Stimulated activated CD4-positive, alpha-beta T cell treated with anti-CD3 and anti-CD28 coated beads, Interleukin-12 subunit alpha, Interleukin-12 subunit beta, amount 100 ng/mL, for 24 hours (primary cell): ENCODE results near the gene NUP214.
"Not testable (repeated sequence)": the region's sequence is repeated elsewhere in the genome, so short reads cannot be mapped to it uniquely, and the experiment has no call there.

ENCODE experiments used
- DNase-seq, 2 experiments: peaks; one replicate each; pipeline ENCODE4 v3.0.0-alpha.2; 2020; ENCODE audit warnings: low read depth in 2 of 2

The NUP214 gene

GRCh38 chr9:131160416-131161112, 35.2 kb downstream of the NUP214 start:
- no peak for DNase-seq

GRCh38 chr9:131161585-131161984, 36.2 kb downstream of the NUP214 start:
- DNase-seq, result no peak

GRCh38 chr9:131162886-131163285, 37.5 kb downstream of the NUP214 start:
- DNase-seq, result no peak

- no peak for DNase-seq
Measured at GRCh38 chr9:131165523-131165922, 40.1 kb downstream of the NUP214 start.

DNA sequence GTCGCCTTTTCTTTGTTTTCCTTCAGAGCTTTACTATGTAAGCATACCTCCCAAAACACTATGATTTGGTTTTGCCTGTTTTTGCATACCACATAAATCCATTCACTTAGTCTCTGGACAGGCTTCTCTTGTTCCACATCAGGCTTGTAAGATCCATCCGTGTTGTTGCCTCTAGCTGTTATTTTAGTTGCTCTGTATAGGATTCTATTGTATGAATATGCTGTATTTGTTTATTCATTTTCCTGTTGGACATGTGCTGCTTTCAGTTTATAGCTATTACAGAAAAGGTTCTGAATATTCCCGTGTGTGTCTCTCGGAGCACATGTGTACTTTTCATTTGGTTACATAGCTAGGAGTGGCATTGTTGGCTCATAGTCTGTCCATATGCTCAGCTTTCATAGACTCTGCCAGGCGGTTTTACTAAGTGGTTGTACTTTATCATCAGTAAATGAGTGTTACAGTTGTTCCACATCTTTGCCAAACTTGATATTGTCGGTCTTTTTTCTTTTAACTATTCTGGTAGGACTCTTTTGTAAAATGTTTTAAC, 41.8 kb downstream of the NUP214 start:
- DNase-seq, result no peak

- no peak for DNase-seq
Measured at GRCh38 chr9:131167936-131168335, 42.5 kb downstream of the NUP214 start.

- no peak for DNase-seq
Measured at GRCh38 chr9:131169563-131170240, 44.3 kb downstream of the NUP214 start.

DNA sequence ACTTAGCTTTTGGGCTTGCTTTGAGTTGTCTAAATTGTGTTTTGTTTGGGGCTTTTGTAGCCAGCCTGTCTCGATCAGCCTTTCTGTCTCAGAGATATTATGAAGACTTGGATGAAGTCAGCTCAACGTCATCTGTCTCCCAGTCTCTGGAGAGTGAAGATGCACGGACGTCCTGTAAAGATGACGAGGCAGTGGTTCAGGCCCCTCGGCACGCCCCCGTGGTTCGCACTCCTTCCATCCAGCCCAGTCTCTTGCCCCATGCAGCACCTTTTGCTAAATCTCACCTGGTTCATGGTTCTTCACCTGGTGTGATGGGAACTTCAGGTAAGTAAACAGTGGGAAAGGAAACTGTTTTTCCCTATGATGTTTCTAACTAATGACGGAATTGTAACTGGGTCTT, 48.6 kb downstream of the NUP214 start:
- no peak for DNase-seq

GRCh38 chr9:131174681-131175239, 49.4 kb downstream of the NUP214 start:
- no peak for DNase-seq

DNA sequence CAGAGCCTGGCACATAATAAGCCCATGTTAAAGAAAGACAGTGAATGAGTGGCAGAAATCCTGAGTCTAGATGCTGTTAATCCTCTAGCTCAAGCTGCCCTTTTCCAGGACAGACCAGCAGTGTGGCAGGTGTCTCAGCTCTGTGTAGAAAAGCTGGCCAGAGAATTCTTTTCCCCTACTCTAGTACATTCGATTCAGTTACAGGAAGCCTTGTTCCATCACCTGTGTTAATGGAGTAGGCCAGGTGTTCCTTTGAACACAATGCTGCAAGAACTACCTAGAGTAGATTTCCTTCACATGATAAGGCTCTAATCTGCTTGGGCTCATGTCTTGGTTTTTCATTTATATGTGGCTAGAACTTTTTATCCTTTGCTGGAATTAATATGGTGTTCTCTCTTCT, 52.5 kb downstream of the NUP214 start:
- no peak for DNase-seq

- DNase-seq, result peak; percentile 43 to 59
Measured at GRCh38 chr9:131178382-131178781, 53.0 kb downstream of the NUP214 start.

GRCh38 chr9:131178926-131179325, 53.5 kb downstream of the NUP214 start:
- DNase-seq, result no peak

DNA sequence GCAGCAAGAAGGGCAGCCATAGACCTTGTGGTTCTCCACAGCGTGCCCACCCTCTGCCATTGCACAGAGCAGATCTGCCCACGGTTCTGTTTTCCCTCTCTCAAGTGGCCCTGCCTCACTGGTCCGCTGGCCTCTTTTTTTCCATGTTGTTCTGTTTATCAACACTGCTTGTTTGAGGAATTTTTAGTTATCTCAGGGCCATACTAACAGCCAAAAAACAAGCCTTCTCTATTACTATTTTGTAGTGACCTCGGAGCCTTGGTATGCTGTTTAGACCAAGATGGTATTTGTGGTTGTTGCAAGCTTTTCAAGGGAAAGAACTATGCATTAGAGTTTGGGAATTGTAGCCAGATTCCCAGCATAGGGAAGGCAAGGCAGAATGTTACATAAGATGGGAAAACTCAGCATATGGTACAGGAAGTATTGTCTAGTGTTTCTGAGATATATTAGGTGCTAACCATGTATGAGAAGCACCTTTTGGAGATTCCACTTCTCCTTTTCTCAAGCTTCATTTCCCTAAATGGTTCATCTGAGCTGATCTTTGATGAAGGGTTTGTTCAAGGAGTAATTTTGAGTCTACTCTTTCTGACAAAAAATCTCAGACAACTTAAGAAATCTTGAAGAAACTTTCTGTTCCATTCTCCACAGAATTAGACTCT, 54.3 kb downstream of the NUP214 start:
- DNase-seq, result no peak

DNA sequence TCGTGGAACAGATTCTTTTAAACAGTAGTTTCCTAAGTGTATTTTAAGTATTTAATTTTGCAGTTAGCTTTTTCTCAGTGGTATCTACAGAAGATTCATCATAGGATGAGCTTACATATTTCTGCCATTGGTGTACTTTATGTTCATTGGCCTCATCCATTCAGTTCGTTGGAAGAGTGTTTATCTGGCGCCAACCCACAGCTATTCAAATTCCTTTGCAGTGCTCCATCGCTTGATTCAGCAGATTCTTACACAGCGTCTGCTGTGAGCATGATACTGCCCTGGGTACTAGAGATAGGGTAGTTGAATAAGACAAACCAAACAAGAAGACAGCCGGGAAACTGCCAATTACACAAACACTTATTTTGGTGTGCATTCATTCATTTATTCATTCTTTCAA, 55.1 kb downstream of the NUP214 start:
- DNase-seq, result no peak

GRCh38 chr9:131181091-131181681, 55.8 kb downstream of the NUP214 start:
- no peak for DNase-seq

DNA sequence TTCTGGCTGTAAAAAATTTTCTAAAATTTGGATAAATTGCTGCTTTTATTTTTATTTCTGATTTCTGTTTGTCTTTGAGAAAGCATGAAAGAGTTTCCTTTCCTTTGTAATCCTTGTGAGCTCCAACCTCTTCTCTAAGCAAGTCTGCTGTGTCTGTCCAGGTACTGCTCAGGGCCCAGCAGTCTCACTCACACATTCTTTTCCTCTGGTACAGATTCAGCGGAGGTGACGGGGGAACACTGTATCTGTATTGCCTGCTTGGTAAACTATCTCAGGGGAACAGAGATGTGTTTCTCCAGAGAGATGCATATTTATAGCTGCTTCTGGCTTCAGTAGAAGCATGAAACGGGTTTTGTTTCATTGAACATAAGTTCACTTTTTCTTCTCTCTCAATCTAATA, 60.5 kb downstream of the NUP214 start:
- no peak for DNase-seq

DNA sequence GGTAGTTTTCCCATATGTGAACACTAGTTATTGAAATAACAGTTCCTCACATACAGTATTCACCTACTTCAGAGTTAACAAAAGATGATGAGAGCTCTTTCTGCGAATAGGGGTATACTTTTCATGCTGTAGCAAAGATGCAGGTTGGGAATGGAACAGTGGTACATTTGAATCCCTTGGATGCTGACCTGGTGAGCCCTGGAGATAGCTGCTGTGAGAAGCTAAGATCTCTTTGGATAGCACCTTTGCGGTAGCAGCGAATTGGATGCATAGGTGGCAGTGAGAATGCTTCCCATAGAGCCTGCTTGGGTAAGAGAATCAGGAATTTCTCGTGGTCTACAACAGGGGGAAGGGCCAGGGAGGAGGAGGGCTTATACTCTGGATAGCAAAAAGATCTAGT, 61.2 kb downstream of the NUP214 start:
- DNase-seq, result no peak

GRCh38 chr9:131187957-131188356, 62.6 kb downstream of the NUP214 start:
- no peak for DNase-seq

DNA sequence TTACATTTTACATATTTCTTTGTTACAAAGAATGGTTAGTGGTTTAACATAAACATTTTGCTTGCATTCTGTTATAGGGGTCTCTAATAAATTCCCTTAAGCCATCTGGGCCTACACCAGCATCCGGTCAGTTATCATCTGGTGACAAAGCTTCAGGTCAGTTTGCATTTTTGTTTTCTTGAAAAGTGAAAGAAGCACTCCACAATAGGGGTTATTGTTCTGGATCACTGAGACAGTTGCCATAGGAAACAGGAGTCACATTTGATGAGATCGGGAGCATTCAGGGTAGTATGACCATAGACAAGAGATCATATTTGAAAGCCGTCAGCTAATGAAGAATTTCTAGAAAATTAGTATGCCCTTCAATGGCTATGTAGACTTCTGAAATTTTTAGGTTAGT, 63.6 kb downstream of the NUP214 start:
- no peak for DNase-seq

DNA sequence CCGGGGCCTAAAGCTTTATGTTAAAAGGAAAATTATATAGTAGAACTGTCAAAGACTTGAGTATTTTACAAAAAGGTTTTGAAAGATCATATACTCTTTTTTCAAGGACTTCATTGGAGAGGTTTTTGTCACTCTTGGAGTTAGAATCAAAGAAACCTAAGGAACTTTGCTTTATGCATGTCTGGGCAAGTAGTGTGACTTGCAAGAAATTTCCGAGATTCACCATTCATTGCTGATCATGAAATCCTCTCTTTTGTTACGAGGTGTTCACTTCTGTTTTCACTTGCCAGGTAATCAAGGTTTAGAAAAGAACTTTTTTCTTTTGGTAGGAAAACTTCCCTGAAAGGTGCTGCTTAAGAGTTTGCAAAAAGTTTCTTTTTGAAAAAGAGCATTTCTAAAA, 64.8 kb downstream of the NUP214 start:
- no peak for DNase-seq

DNA sequence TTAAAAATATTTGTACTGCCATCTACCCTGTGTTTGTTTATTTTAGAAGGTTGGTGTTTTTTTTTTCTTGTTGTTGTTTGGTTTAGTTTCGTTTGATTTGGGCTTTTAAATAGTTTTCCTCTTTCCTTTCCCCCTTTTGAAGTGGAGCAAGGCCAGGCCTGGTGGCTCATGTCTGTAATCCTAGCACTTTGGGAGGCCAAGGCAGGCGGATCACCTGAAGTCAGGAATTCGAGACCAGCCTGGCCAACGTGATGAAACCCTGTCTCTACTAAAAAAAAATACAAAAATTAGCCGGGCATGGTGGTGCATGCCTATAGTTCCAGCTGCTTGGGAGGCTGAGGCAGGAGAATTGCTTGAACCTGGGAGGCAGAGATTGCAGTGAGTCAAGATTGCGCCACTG, 65.6 kb downstream of the NUP214 start:
- DNase-seq, result not testable (repeated sequence)

- no peak for DNase-seq
Measured at GRCh38 chr9:131191857-131192256, 66.5 kb downstream of the NUP214 start.
